HG03571 (cell line): ENCODE data around the gene MEI4.
"Not testable (repeated sequence)": the region's sequence is repeated elsewhere in the genome, so short reads cannot be mapped to it uniquely, and the experiment has no call there.

Source experiments
- ATAC-seq: cut with Tn5 transposase; IDR thresholded peaks from one replicate; pipeline ENCODE4 v1.9.1; 2021; ENCODE audit not compliant: unreplicated experiment

MEI4 gene

GRCh38 chr6:77814119-77814518 is 161.3 kb downstream of the MEI4 start:
- ATAC-seq = no peak

- no peak for ATAC-seq
Observed at GRCh38 chr6:77815531-77815930, 162.7 kb downstream of the MEI4 start.

GRCh38 chr6:77816766-77817270 is 164.0 kb downstream of the MEI4 start:
- ATAC-seq = no peak

GRCh38 chr6:77822265-77822664 is 169.4 kb downstream of the MEI4 start:
- no peak for ATAC-seq

- ATAC-seq = no peak
Observed at GRCh38 chr6:77825204-77825603, 172.4 kb downstream of the MEI4 start.

GRCh38 chr6:77829736-77830135 is 176.9 kb downstream of the MEI4 start:
- no peak for ATAC-seq

GRCh38 chr6:77833749-77834148 is 180.9 kb downstream of the MEI4 start:
- not testable (repeated sequence) for ATAC-seq

- ATAC-seq = no peak
Observed at GRCh38 chr6:77834591-77834996, 181.8 kb downstream of the MEI4 start.

- ATAC-seq = no peak
Observed at GRCh38 chr6:77837034-77837784, 184.4 kb downstream of the MEI4 start.

GRCh38 chr6:77839292-77839691 is 186.5 kb downstream of the MEI4 start:
- no peak for ATAC-seq

GRCh38 chr6:77844822-77845221 is 192.0 kb downstream of the MEI4 start:
- ATAC-seq = no peak

GRCh38 chr6:77853401-77853800 is 200.6 kb downstream of the MEI4 start:
- ATAC-seq = no peak

GRCh38 chr6:77856391-77856790 is 203.6 kb downstream of the MEI4 start:
- ATAC-seq = no peak

GRCh38 chr6:77857421-77857820 is 204.6 kb downstream of the MEI4 start:
- no peak for ATAC-seq

GRCh38 chr6:77876300-77876699 is 223.5 kb downstream of the MEI4 start:
- ATAC-seq = no peak

GRCh38 chr6:77879527-77879926 is 226.7 kb downstream of the MEI4 start:
- no peak for ATAC-seq

- ATAC-seq = no peak
Observed at GRCh38 chr6:77880501-77880900, 227.7 kb downstream of the MEI4 start.

GRCh38 chr6:77883851-77884250 is 231.0 kb downstream of the MEI4 start:
- no peak for ATAC-seq

- no peak for ATAC-seq
Observed at GRCh38 chr6:77893391-77893790, 240.6 kb downstream of the MEI4 start.

GRCh38 chr6:77906070-77906469 is 253.2 kb downstream of the MEI4 start:
- ATAC-seq = no peak

- ATAC-seq = no peak
Observed at GRCh38 chr6:77910826-77911225, 258.0 kb downstream of the MEI4 start.

GRCh38 chr6:77926198-77926751 is 273.4 kb downstream of the MEI4 start:
- ATAC-seq = no peak

- no peak for ATAC-seq
Observed at GRCh38 chr6:77930382-77930781, 277.5 kb downstream of the MEI4 start.
